AG10803 (cell line): Measurements from ENCODE around the gene PCSK2.

Experiments
- DNase-seq: peaks from one replicate; pipeline ENCODE4 v3.0.0; 2010; ENCODE audit warnings: low read depth
- H3K4me3 ChIP-seq: 2 replicates; pipeline ENCODE4 v1.5.1; 2011; ENCODE audit warnings: mild to moderate bottlenecking, low read length, control low read depth
- CTCF ChIP-seq: conservative IDR thresholded peaks from 2 replicates; pipeline ENCODE4 v1.5.1; 2011; ENCODE audit warnings: mild to moderate bottlenecking, low read length, control low read depth, inconsistent platforms

The PCSK2 gene

GRCh38 chr20:17314264-17314663 is 87.4 kb downstream of the PCSK2 start:
- no peak for TF ChIP-seq CTCF
- no peak overlapping the region for H3K4me3 ChIP-seq
- DNase-seq = no peak

- no peak overlapping the region for H3K4me3 ChIP-seq
- TF ChIP-seq CTCF = no peak
- DNase-seq = no peak
These were observed 88.8 kb downstream of the PCSK2 start for GRCh38 chr20:17315407-17316231.

GRCh38 chr20:17316316-17317038 is 89.6 kb downstream of the PCSK2 start:
- no peak for TF ChIP-seq CTCF
- no peak for DNase-seq
- no peak overlapping the region for H3K4me3 ChIP-seq

- no peak for DNase-seq
- TF ChIP-seq CTCF = no peak
- H3K4me3 ChIP-seq = no peak overlapping the region
These were observed 90.5 kb downstream of the PCSK2 start for GRCh38 chr20:17317341-17317740.

GRCh38 chr20:17320456-17320855 is 93.6 kb downstream of the PCSK2 start:
- H3K4me3 ChIP-seq = no peak overlapping the region
- peak; percentile 7 for DNase-seq
- no peak for TF ChIP-seq CTCF

- no peak for DNase-seq
- TF ChIP-seq CTCF = no peak
- no peak overlapping the region for H3K4me3 ChIP-seq
These were observed 99.3 kb downstream of the PCSK2 start for GRCh38 chr20:17326096-17326495.
